ENCODE results near the gene TCP11L1.

TCP11L1 gene

DNA sequence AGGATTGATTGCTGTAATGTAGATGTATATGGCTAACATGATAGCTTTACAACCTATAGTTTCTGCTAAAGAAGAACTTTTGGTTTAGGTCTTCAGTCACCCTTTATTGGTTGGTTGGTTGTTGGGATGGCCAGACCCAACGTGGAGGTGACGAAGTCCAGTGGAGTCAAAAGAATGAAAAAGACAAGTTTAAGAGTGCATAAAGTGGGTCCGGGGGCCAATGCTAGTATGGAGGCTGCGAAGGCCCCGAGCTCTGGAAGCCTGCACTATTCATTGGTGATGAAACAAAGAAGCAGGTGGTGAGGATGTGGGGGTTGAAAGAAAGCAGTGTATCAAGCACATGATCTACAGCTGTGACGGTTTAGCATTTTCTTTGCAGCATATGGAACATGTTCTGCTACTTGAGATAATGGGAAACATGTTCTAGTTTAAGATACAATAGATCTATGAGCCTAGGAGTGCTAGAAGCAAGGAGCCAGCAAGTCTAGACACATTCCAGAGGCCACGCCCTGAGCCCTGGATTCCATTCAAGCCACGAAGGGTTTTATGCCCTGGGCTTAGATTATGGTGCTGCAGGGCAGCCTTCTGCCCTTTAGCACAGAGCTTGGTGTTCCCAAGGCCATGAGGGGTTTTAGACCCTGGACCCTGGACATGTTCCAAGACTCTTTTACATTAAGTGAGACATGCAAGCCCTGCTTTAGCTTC lies 6.3 kb downstream of the TCP11L1 start:
- TF ChIP-seq TEAD4 (IDR thresholded peaks at IDR 0.05) (no peak), CEBPB (IDR thresholded peaks at IDR 0.05) (no peak), NFIC (IDR thresholded peaks at IDR 0.05) (no peak), FOXM1 (IDR thresholded peaks at IDR 0.05; ENCODE audit: borderline replicate concordance, low read depth) (no peak), ZBTB7A (IDR thresholded peaks at IDR 0.05; ENCODE audit: low read depth) (no peak), YY1 (IDR thresholded peaks at IDR 0.05; ENCODE audit: low read depth) (no peak), RAD21 (IDR thresholded peaks at IDR 0.05; ENCODE audit: low read depth) (no peak), TAF1 (IDR thresholded peaks at IDR 0.05; ENCODE audit: low read depth) (no peak), EP300 (IDR thresholded peaks at IDR 0.05; ENCODE audit: borderline replicate concordance) (no peak), EGR1 (IDR thresholded peaks at IDR 0.05) (no peak), TCF12 (IDR thresholded peaks at IDR 0.05; ENCODE audit: low read depth) (no peak), CREB1 (IDR thresholded peaks at IDR 0.05; ENCODE audit: low read depth) (no peak), REST (IDR thresholded peaks at IDR 0.05; ENCODE audit: low read depth) (no peak), MAX (IDR thresholded peaks at IDR 0.05) (no peak)

- no peak for TF ChIP-seq YY1 (IDR thresholded peaks at IDR 0.05; ENCODE audit: low read depth)
- TF ChIP-seq NFIC (IDR thresholded peaks at IDR 0.05), result no peak
- TF ChIP-seq EGR1 (IDR thresholded peaks at IDR 0.05), result no peak
- TF ChIP-seq TEAD4 (IDR thresholded peaks at IDR 0.05), result no peak
- TF ChIP-seq REST (IDR thresholded peaks at IDR 0.05; ENCODE audit: low read depth), result no peak
- no peak for TF ChIP-seq CREB1 (IDR thresholded peaks at IDR 0.05; ENCODE audit: low read depth)
- no peak for TF ChIP-seq CEBPB (IDR thresholded peaks at IDR 0.05)
- no peak for TF ChIP-seq FOXM1 (IDR thresholded peaks at IDR 0.05; ENCODE audit: borderline replicate concordance, low read depth)
- TF ChIP-seq TAF1 (IDR thresholded peaks at IDR 0.05; ENCODE audit: low read depth), result no peak
- TF ChIP-seq, protein P1, sequence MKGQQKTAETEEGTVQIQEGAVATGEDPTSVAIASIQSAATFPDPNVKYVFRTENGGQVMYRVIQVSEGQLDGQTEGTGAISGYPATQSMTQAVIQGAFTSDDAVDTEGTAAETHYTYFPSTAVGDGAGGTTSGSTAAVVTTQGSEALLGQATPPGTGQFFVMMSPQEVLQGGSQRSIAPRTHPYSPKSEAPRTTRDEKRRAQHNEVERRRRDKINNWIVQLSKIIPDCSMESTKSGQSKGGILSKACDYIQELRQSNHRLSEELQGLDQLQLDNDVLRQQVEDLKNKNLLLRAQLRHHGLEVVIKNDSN (IDR thresholded peaks at IDR 0.05), result no peak
- TF ChIP-seq MAX (IDR thresholded peaks at IDR 0.05), result no peak
- TF ChIP-seq EP300 (IDR thresholded peaks at IDR 0.05; ENCODE audit: borderline replicate concordance), result no peak
- no peak for TF ChIP-seq TCF12 (IDR thresholded peaks at IDR 0.05; ENCODE audit: low read depth)
These were observed 12.9 kb downstream of the TCP11L1 start for GRCh38 chr11:33052231-33052630.

GRCh38 chr11:33055375-33055774 lies 16.0 kb downstream of the TCP11L1 start:
- TF ChIP-seq EGR1 (IDR thresholded peaks at IDR 0.05) (no peak), YY1 (IDR thresholded peaks at IDR 0.05; ENCODE audit: low read depth) (no peak), TEAD4 (IDR thresholded peaks at IDR 0.05) (no peak), MAX (IDR thresholded peaks at IDR 0.05) (no peak), EP300 (IDR thresholded peaks at IDR 0.05; ENCODE audit: borderline replicate concordance) (no peak), REST (IDR thresholded peaks at IDR 0.05; ENCODE audit: low read depth) (no peak), CEBPB (IDR thresholded peaks at IDR 0.05) (no peak), FOXM1 (IDR thresholded peaks at IDR 0.05; ENCODE audit: borderline replicate concordance, low read depth) (no peak), TCF12 (IDR thresholded peaks at IDR 0.05; ENCODE audit: low read depth) (no peak), NFIC (IDR thresholded peaks at IDR 0.05) (no peak), RAD21 (IDR thresholded peaks at IDR 0.05; ENCODE audit: low read depth) (no peak), TAF1 (IDR thresholded peaks at IDR 0.05; ENCODE audit: low read depth) (no peak), ZBTB7A (IDR thresholded peaks at IDR 0.05; ENCODE audit: low read depth) (no peak)
- TF ChIP-seq, protein P1 (IDR thresholded peaks at IDR 0.05), result no peak

DNA sequence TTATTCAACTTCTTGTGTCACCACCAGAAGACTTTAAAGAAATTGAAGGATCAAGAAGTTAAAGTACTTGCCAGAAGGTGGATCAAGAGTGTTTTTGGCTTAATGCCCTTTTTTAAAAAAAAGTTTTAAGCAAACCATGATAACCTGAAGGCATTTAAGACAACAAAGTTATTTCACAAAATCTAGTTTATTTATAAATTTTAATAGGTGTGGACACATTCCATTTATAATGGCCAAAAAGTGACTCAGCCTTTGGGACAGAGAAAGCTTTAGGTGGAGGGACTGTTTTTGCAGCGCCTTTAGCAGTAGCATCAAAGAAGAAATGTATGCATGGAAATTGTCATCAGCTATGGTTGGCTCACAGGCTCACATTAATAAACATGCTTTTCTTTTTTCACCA lies 17.9 kb downstream of the TCP11L1 start:
- TF ChIP-seq TCF12 (IDR thresholded peaks at IDR 0.05; ENCODE audit: low read depth), result no peak
- no peak for TF ChIP-seq EGR1 (IDR thresholded peaks at IDR 0.05)
- TF ChIP-seq RAD21 (IDR thresholded peaks at IDR 0.05; ENCODE audit: low read depth), result no peak
- TF ChIP-seq YY1 (IDR thresholded peaks at IDR 0.05; ENCODE audit: low read depth), result no peak
- TF ChIP-seq CEBPB (IDR thresholded peaks at IDR 0.05), result no peak
- TF ChIP-seq, protein P1 (IDR thresholded peaks at IDR 0.05), result no peak
- no peak for TF ChIP-seq ZBTB7A (IDR thresholded peaks at IDR 0.05; ENCODE audit: low read depth)
- no peak for TF ChIP-seq TEAD4 (IDR thresholded peaks at IDR 0.05)
- no peak for TF ChIP-seq NFIC (IDR thresholded peaks at IDR 0.05)
- no peak for TF ChIP-seq MAX (IDR thresholded peaks at IDR 0.05)
- TF ChIP-seq CREB1 (IDR thresholded peaks at IDR 0.05; ENCODE audit: low read depth), result no peak
- TF ChIP-seq TAF1 (IDR thresholded peaks at IDR 0.05; ENCODE audit: low read depth), result no peak
- no peak for TF ChIP-seq REST (IDR thresholded peaks at IDR 0.05; ENCODE audit: low read depth)
- TF ChIP-seq FOXM1 (IDR thresholded peaks at IDR 0.05; ENCODE audit: borderline replicate concordance, low read depth), result no peak
- no peak for TF ChIP-seq EP300 (IDR thresholded peaks at IDR 0.05; ENCODE audit: borderline replicate concordance)
